ENCODE data around the gene CHRNG. TPM values are rescaled to one million over a fixed set of nuclear protein-coding genes. Genes with fewer than 3 reads are reported as not detected.

The CHRNG gene
- total and polyA plus RNA-seq, 2 donors (not counting 3 experiments of a cell fraction or from before 2014, with no cell fraction given): not detected

- intact Hi-C loops (cut with micrococcal nuclease) (no loop called here), dilution Hi-C loops (cut with MboI; ENCODE audit: extremely low pct_ligation_motif_present, low sequenced_read_pairs) (no loop called here)
- FAIRE-seq: no peak
- no peak overlapping the region for H3K4me2 ChIP-seq (ENCODE audit: insufficient read depth, low read length)
- no peak for DNase-seq (ENCODE audit: low read depth, low spot score)
- TF ChIP-seq EZH2 (IDR thresholded peaks at IDR 0.05; ENCODE audit: borderline replicate concordance, low read depth, low read length, severe bottlenecking) (no peak), POLR2AphosphoS5 (IDR thresholded peaks at IDR 0.05; ENCODE audit: insufficient read depth, low read depth, low read length) (no peak), POLR2A (IDR thresholded peaks at IDR 0.05; ENCODE audit: low read depth, low read length) (no peak), CTCF (IDR thresholded peaks at IDR 0.05; ENCODE audit: extremely low read depth in 1 of 2, insufficient read depth in 1 of 2, low read depth in 1 of 2, low read length in 2 of 2) (no peak)
- POLR2A ChIA-PET: no interaction called here
- no peak overlapping the region for H3K9ac ChIP-seq (replicated peaks; ENCODE audit: extremely low read depth, insufficient read depth, low read length)
- no TSS peak for BruUV-seq (replicated peaks)
- no peaks in the 10 kb centered on the region for H3K4me1 ChIP-seq (ENCODE audit: control insufficient read depth, extremely low read depth, insufficient read depth, low read length)
- H3K36me3 ChIP-seq (ENCODE audit: control insufficient read depth in 2 of 2, extremely low read depth in 1 of 2, insufficient read depth in 2 of 2, low read length in 2 of 2): no peaks in the 10 kb centered on the region
- no peaks in the 10 kb centered on the region for H3K79me2 ChIP-seq (ENCODE audit: control insufficient read depth, insufficient read depth, low read length)
- H3K27me3 ChIP-seq (ENCODE audit: control insufficient read depth in 2 of 2, insufficient read depth in 2 of 2, low read length in 2 of 2): peaks cover 35 to 36% of the 10 kb centered on the region in 2 experiments
- no peak overlapping the region for H2AFZ ChIP-seq (ENCODE audit: low read depth, low read length)
- no peaks in the 10 kb centered on the region for H4K20me1 ChIP-seq (replicated peaks; ENCODE audit: control insufficient read depth, extremely low read depth, insufficient read depth, low read length)
- no peak overlapping the region for H3K4me3 ChIP-seq (replicated peaks in 1 of 3; ENCODE audit: insufficient read depth in 1 of 3, low read depth in 1 of 3, low read length in 3 of 3)
- H3K9me1 ChIP-seq (replicated peaks; ENCODE audit: control insufficient read depth, extremely low read depth, insufficient read depth, low read length): no peaks in the 10 kb centered on the region
- CTCF ChIA-PET: no interaction called here
- no peak overlapping the region for H3K27ac ChIP-seq (ENCODE audit: insufficient read depth, low read depth, low read length)
- H3K9me3 ChIP-seq (replicated peaks; ENCODE audit: control insufficient read depth, insufficient read depth, low read length): no peaks in the 10 kb centered on the region
Measured at GRCh38 chr2:232504438-232504837, 35.1 kb upstream of the CHRNG start.

DNA sequence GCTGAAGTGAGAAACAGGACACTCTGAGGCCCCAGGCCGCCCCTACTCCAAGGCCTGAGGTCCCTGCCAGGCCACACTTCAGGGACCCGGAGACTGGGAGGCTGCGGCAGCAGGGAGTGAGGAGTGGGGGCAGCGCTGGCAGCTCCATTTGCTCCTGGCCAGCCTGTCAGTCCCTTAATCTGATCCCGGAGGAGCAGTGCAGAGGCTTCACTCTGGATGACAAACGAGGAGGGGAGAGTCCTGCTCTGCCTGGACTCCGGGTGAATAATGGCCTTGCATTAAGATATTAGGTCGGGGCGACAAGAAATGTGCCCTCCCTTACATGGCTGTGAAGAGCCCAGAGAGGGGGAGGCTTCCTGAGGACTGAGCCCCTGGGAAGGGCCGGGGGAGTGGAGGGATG is 33.6 kb upstream of the CHRNG start:
- no peaks in the 10 kb centered on the region for H4K20me1 ChIP-seq (replicated peaks; ENCODE audit: control insufficient read depth, extremely low read depth, insufficient read depth, low read length)
- ChIA-PET CTCF (no interaction called here), POLR2A (no interaction called here)
- H3K4me1 ChIP-seq (ENCODE audit: control insufficient read depth, extremely low read depth, insufficient read depth, low read length): no peaks in the 10 kb centered on the region
- no peak overlapping the region for H3K4me3 ChIP-seq (replicated peaks in 1 of 3; ENCODE audit: insufficient read depth in 1 of 3, low read depth in 1 of 3, low read length in 3 of 3)
- intact Hi-C loops (cut with micrococcal nuclease) (no loop called here), dilution Hi-C loops (cut with MboI; ENCODE audit: extremely low pct_ligation_motif_present, low sequenced_read_pairs) (no loop called here)
- H3K4me2 ChIP-seq (ENCODE audit: insufficient read depth, low read length): no peak overlapping the region
- no peaks in the 10 kb centered on the region for H3K79me2 ChIP-seq (ENCODE audit: control insufficient read depth, insufficient read depth, low read length)
- H3K36me3 ChIP-seq (ENCODE audit: control insufficient read depth in 2 of 2, extremely low read depth in 1 of 2, insufficient read depth in 2 of 2, low read length in 2 of 2): no peaks in the 10 kb centered on the region
- DNase-seq (ENCODE audit: low read depth, low spot score) (no peak), FAIRE-seq (no peak)
- peaks cover 35 to 36% of the 10 kb centered on the region in 2 experiments for H3K27me3 ChIP-seq (ENCODE audit: control insufficient read depth in 2 of 2, insufficient read depth in 2 of 2, low read length in 2 of 2)
- TF ChIP-seq EZH2 (IDR thresholded peaks at IDR 0.05; ENCODE audit: borderline replicate concordance, low read depth, low read length, severe bottlenecking) (peak; percentile 16), MYC (IDR thresholded peaks at IDR 0.05; ENCODE audit: low read depth, low read length) (no peak)
- no peak overlapping the region for H2AFZ ChIP-seq (ENCODE audit: low read depth, low read length)
- H3K9ac ChIP-seq (replicated peaks; ENCODE audit: extremely low read depth, insufficient read depth, low read length): no peak overlapping the region
- no peak overlapping the region for H3K27ac ChIP-seq (ENCODE audit: insufficient read depth, low read depth, low read length)
- BruUV-seq (replicated peaks): no TSS peak
- no peaks in the 10 kb centered on the region for H3K9me1 ChIP-seq (replicated peaks; ENCODE audit: control insufficient read depth, extremely low read depth, insufficient read depth, low read length)
- no peaks in the 10 kb centered on the region for H3K9me3 ChIP-seq (replicated peaks; ENCODE audit: control insufficient read depth, insufficient read depth, low read length)

Data from endothelial cell of umbilical vein (primary cell).